Nephron progenitor cell (in vitro differentiated cells): ENCODE data around the gene RASGRP4.
"Not testable (repeated sequence)": the region's sequence is repeated elsewhere in the genome, so short reads cannot be mapped to it uniquely, and the experiment has no call there.

Experiments used
- DNase-seq: peaks from one replicate; pipeline ENCODE4 v3.0.0; 2021
- H3K27ac Mint-ChIP-seq: 2 replicates; pipeline ENCODE4 v1.8.0; 2021; ENCODE audit warnings: mild to moderate bottlenecking, moderate library complexity, mixed read lengths
- H3K27me3 Mint-ChIP-seq: 2 replicates; pipeline ENCODE4 v1.8.0; 2021; ENCODE audit warnings: mild to moderate bottlenecking, low read depth, mixed read lengths; ENCODE audit not compliant: poor library complexity
- H3K36me3 Mint-ChIP-seq: 2 replicates; pipeline ENCODE4 v1.8.0; 2021; ENCODE audit warnings: low read depth, mixed read lengths
- H3K4me1 Mint-ChIP-seq: 2 replicates; pipeline ENCODE4 v1.8.0; 2021; ENCODE audit warnings: mixed read lengths
- H3K4me3 Mint-ChIP-seq: 2 replicates; pipeline ENCODE4 v1.8.0; 2021; ENCODE audit warnings: mild to moderate bottlenecking, moderate library complexity, mixed read lengths
- H3K9me3 Mint-ChIP-seq: 2 replicates; pipeline ENCODE4 v1.8.0; 2021; ENCODE audit warnings: mild to moderate bottlenecking, moderate library complexity, mixed read lengths
- TF ChIP-seq, protein P1 (sequence below): fragments of 200-600 bp; sonication (generic); IDR thresholded peaks from 2 replicates; pipeline ENCODE4 v1.5.0; 2021; ENCODE audit warnings: antibody characterized with exemption

The RASGRP4 gene

DNA sequence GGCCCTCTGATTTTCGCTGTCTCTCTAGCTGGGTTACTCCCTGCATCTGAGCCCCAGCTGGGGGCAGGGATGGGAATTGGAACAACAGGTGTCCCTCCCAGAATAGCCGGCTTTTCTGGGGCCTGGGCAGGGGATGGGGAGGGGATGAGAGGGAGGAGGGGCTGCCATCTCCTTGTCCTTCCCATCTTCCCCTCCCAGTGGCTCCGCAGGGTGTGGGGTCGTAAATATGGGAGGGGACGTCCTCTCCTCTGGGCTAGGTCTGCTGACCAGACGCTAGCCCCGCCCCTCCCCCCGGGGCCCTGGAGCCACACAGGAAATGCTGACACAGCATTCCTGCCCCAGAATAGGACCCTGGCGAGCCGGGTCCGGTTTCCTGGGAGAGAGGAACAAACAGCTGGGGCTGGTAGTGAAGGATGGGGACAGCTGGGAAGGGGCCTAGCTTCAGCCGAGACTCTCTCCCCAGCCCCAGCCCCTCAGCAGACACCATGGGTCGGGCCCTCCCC, 8.6 kb upstream of the RASGRP4 start:
- Mint-ChIP-seq H3K27ac (peak overlapping the region; percentile 74), H3K27me3 (peaks cover 11% of the 10 kb centered on the region), H3K4me3 (peak overlapping the region; percentile 75), H3K4me1 (peaks cover 29% of the 10 kb centered on the region), H3K9me3 (no peaks in the 10 kb centered on the region), H3K36me3 (no peaks in the 10 kb centered on the region)
- peak; percentile 85 for DNase-seq
- TF ChIP-seq, protein P1, sequence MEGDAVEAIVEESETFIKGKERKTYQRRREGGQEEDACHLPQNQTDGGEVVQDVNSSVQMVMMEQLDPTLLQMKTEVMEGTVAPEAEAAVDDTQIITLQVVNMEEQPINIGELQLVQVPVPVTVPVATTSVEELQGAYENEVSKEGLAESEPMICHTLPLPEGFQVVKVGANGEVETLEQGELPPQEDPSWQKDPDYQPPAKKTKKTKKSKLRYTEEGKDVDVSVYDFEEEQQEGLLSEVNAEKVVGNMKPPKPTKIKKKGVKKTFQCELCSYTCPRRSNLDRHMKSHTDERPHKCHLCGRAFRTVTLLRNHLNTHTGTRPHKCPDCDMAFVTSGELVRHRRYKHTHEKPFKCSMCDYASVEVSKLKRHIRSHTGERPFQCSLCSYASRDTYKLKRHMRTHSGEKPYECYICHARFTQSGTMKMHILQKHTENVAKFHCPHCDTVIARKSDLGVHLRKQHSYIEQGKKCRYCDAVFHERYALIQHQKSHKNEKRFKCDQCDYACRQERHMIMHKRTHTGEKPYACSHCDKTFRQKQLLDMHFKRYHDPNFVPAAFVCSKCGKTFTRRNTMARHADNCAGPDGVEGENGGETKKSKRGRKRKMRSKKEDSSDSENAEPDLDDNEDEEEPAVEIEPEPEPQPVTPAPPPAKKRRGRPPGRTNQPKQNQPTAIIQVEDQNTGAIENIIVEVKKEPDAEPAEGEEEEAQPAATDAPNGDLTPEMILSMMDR, result no peak

DNA sequence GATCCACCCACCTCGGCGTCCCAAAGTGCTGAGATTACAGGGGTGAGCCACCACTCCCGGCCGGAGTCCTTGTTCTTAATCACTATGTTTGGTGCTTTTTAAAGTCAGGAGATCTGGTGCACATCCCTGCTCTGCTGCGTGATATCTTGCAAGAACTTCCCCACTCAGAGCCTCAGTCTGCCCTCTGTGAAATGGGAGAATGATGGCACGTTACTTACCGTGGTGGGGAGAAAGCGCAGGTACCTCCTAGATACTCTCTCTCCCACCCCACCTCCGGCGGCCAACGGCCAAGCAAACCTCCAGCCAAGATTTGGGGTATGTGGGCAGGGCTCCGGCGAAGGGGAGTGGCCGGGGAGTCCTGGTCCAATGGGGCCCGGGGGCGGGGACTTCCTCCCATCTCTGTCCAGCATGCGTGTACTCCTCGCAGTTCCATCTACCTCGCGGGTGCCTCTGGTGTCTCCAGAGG, 7.3 kb upstream of the RASGRP4 start, which contains the start of gene RYR1:
RYR1 (plus strand) TSS at position 424 of the 466 bp plus-strand sequence. CDS start 139 bp downstream, outside the sequence.
- Mint-ChIP-seq H3K36me3 (no peaks in the 10 kb centered on the region), H3K4me3 (peak within 1 kb of the TSS; percentile 75), H3K27ac (peak within 1 kb of the TSS; percentile 12), H3K9me3 (no peaks in the 10 kb centered on the region), H3K4me1 (peaks cover 38% of the 10 kb centered on the region), H3K27me3 (peaks cover 11% of the 10 kb centered on the region)
- TF ChIP-seq, protein P1, result no peak
- peak; percentile 88 for DNase-seq

DNA sequence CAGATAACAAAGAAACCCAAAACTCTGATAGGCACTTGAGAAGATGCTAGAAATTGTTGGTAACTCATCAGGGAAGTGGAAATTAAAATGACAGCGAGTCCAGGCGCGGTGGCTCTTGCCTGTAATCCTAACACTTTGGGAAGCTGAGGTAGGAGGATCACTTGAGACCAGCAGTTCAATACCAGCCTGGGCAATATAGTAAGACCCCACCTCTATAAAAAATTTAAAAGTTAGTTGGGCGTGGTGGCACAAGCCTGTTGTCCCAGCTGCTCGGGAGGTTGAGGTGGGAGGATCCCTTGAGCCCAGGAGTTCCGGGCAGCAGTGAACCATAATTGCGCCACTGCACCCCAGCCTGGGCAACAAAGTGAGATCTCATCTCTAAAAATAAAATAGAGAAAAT, 4.9 kb upstream of the RASGRP4 start:
- peaks cover 41% of the 10 kb centered on the region for H3K4me1 Mint-ChIP-seq
- peaks cover 11% of the 10 kb centered on the region for H3K27me3 Mint-ChIP-seq
- TF ChIP-seq, protein P1, result no peak
- H3K27ac Mint-ChIP-seq, result no peak overlapping the region
- no peak overlapping the region for H3K4me3 Mint-ChIP-seq
- H3K9me3 Mint-ChIP-seq, result no peaks in the 10 kb centered on the region
- no peak for DNase-seq
- H3K36me3 Mint-ChIP-seq, result no peaks in the 10 kb centered on the region

GRCh38 chr19:38429811-38430156, 3.8 kb upstream of the RASGRP4 start:
- Mint-ChIP-seq H3K4me3 (no peak overlapping the region), H3K27ac (peak overlapping the region; percentile 83), H3K9me3 (no peaks in the 10 kb centered on the region), H3K27me3 (peaks cover 11% of the 10 kb centered on the region), H3K4me1 (peaks cover 41% of the 10 kb centered on the region), H3K36me3 (no peaks in the 10 kb centered on the region)
- DNase-seq, result no peak
- TF ChIP-seq, protein P1, result no peak

DNA sequence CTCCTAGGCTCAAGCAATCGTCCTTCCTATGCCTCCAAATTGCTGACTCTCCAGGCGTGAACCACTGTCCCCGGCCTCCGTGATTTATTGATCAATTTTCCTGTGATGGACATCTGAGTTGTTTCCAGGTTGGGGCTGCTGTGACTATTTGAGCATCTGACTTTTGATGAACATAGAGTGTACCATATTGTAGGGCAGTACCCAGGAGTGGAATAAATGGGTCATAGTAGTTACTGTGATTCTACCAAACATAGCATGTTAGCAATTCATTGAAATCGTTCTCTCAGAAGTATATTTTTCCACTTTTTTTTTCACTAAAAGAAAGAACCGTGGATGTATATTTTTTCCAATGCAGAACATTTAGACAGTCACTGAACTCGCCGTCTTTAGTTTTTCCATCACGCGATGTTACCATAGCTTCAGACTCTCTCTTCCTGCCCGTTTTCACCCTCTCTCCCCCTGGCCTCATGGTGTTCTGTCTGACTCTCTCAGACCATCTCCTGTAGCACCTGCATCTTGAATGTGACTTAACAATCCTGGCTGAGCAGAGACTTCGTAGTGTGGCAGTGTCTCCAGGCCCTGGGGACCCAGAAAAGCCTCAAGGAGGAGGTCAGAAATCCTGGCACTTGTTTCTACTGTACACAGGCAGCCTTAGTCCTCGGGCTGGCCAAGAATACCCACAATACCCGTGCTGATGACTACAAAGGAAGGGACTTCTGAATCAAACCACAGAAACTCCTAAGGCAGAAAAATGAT, 3.2 kb upstream of the RASGRP4 start:
- Mint-ChIP-seq H3K9me3 (no peaks in the 10 kb centered on the region), H3K36me3 (no peaks in the 10 kb centered on the region), H3K4me1 (peaks cover 36% of the 10 kb centered on the region), H3K4me3 (no peak overlapping the region), H3K27ac (peak overlapping the region; percentile 83), H3K27me3 (peaks cover 11% of the 10 kb centered on the region)
- no peak for DNase-seq
- TF ChIP-seq, protein P1, result no peak

DNA sequence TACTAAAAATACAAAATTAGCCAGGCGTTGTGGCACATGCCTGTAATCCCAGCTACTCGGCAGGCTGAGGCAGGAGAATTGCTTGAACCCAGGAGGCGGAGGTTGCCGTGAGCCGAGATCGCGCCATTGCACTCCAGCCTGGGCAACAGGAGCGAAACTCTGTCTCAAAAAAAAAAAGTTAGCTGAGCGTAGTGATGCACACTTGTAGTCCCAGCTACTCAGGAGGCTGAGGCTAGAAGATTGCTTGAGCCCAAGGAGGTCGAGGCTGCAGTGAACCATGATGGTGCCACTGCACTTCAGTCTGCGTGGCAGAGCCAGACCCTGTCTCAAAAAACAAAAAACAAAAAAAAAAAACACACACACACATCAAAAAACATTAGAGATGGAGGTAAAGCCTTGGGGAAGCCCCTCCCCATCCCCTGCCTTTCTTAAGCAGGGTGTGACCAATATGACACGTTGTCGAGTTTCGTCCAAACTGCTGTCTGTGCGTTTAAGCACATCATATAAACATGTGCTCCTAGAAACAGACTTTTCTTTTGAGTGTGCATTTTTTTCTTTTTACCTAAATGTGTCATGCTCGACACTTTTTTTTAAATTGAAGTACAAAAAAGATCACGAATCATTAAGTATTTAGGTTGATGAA, 1.1 kb upstream of the RASGRP4 start:
- not testable (repeated sequence) for H3K27me3 Mint-ChIP-seq, DNase-seq, H3K27ac Mint-ChIP-seq, H3K9me3 Mint-ChIP-seq, H3K4me3 Mint-ChIP-seq, H3K36me3 Mint-ChIP-seq
- H3K4me1 Mint-ChIP-seq, result peaks cover 29% of the 10 kb centered on the region
